ENCODE measurements around the gene ADGRL2.

The ADGRL2 gene

DNA sequence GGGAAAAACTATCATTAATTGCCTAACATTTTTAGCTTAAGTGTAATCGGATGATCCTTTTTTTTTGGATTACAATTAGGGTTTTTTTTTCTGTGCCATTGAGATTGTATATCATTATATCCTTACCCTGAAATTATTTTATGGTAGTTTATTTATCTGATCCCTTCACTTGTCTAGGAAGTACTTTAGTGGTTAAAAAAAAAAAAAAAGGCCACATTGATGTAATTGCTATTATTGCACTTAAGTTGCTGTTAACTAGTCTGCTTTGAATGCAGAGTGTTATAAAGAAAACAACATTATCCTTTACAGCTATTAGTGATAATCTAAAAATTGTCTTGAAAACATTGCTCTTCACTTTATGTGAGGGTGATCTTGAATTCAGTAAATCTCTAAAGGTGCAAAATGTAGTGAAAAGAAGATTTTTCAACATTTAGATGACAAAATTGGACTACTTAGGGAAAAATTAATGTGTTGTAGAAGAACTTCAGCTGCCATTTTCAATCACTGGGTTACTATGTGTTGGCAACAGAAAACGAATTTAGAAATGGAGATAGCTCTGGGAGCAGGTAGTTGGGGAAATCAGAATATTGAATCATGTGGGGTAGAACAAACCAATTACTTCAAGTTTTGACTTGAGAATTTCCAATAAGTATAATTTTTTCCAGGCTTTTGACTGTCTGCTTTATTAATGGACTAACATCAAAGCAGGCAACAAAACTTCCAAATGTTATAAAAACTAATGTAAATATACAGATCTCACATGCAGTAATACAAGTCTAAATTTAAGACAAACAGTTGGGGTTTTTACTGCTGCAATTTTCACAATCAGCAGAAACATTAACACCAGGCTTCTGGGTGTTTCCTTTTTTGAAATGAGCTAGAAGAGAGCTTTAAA lies 5.0 kb downstream of the ADGRL2 start:
- DNase-seq (ENCODE audit: low read depth): no peak

DNA sequence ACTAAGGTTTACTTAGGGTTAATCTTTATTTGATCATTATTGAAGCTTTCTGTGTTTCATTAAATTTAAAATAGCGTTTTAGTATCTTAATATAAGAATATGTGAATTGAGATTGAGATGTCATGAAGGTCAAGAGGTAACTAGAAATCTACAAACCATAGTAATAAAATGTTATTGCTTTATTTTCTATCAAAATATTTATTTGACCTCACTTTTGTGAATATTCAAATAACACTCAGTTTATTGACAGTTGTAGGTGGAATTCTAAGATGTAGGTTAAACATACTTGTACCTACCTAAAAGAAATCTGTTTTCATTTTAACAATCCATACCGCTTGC lies 5.7 kb downstream of the ADGRL2 start:
- no peak for DNase-seq (ENCODE audit: low read depth)

DNA sequence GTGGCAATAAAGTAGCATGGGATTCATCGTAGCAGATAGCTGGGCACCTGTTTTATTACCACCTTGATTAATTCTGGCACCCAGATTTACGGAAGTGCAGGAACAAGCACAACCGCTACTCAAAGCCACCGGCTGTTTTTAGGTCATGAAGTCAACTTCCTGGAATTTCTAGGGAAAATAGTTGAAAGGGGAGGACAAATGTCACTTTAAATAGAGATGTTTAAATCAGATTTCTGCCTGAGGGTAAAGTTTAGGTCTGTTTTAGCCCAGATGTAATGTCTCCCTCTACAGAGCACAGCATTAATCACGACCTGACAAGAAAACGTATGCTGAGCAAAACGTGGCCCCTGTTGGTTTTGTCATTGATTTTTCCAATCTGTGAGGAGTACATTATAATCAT lies 8.0 kb downstream of the ADGRL2 start:
- peak; percentile 48 for DNase-seq (ENCODE audit: low read depth)

DNA sequence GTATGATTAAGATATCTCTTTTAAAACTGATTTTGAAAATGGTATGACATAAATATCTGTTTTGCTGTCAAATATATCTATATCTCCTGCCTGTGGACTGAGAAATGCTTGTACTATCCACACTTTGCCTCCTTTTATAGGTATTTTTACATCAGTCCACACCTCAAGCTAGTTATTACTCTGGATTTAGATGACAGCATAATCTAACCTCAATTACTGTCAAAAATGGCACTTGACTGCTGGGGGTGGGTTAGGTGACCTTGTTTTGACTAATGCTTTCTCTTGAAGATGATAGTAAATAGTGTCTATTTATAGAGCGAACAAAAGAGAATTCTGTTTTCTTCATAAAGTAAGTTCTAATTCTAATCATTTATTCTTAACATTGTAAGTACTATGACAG lies 9.1 kb downstream of the ADGRL2 start:
- no peak for DNase-seq (ENCODE audit: low read depth)

DNA sequence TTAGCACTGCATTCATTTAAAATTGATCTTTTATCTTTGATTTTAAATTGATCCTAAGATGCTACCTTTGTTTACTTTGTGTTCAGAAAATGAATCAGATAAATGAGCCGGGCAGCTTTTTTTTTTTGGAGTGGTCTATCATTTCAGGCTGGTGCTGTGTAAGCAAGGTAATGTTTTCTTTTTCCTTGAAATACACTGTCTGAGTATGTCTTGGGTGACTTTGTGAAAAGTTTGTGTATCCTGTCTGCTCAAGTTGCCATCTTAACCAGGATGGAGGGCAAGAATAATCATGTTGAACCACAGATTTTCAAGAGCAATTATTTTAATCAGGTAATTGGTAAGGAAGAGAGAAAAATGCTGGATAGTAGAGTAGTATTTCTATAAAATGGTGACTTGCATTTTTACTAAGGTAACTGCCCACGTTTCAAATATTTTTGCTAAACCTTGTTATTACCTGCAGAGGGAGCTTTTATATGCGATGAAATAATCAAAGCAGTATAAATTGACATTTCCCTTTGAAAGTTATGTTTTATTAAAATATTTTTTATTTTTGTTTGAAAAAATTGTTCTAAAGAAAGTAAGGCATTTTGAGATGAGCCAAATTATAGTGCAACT lies 11.1 kb downstream of the ADGRL2 start:
- peak; percentile 11 for DNase-seq (ENCODE audit: low read depth)

DNA sequence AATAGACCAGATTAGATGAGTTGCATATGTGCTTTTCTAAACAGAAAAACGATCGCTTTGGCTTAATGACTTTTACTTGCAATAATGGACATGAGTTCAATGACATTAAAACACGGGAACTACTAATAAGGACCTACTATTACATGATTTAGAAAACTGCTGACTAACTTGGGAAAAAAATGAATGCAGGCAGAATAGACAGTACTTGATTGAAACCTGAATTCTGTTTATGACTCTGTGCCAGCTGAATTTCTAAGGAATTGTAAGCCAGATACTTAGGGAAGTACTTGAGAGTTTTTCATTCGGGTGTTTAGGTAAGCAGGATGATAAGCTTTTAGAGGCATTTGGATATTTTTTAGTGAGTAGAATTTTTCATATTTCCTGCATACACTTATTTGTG lies 12.0 kb downstream of the ADGRL2 start:
- DNase-seq (ENCODE audit: low read depth): peak; percentile 43

DNA sequence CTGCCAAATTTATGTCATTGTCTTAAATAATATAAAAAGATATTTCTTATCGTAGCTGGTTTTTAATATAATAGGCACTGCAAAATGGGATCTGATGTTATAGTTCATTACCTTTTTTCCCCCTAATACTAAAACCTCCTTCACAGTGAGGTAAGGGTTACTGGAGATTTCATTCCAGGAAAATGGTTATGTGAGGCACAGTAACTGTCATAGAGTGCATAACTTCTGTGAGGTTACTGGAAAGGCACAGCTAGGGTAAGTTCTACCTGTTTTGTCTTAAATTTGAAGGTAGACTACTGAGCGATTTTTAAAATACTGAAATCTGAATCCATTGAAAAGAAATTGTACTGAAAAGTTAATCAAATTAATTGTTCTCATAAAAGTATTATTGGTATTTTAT lies 13.0 kb downstream of the ADGRL2 start:
- DNase-seq (ENCODE audit: low read depth): no peak

DNA sequence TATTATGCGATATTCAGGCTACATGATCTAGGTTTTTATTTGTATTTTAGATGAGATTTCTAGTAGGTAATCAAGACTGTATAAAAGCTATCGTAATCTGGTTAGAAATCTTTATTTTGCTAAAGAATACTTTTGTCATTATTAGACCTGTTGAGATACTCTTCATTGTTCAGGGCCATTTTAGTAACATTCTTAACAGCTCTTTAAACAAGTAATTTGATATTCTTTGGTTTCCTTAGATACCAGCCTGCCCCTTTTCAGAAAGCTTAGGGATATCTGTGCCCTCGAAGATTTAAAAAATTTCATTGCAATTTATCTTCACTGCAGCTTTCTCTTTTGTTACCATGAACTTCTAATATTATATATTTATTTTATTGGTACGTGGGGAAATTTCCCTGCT lies 18.9 kb downstream of the ADGRL2 start:
- DNase-seq (ENCODE audit: low read depth): no peak

DNA sequence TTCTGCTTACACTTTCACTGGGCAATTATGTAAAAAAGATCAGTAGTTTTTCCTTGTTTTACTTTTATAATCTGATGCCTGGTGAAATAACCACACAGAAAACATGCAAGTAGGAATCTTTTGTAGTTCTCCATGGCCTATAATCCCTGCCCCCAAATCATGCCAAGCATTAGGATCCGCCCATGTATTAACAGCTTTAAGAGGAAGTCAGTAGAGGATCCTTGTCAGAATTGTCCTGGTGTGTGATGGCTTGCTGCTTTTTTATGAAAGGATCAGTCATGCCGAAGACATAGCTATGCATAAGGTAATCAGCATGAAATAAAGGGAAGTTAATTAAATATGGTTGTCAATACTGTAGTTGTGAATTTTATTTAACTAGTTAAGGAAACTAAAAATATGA lies 20.0 kb downstream of the ADGRL2 start:
- DNase-seq (ENCODE audit: low read depth): no peak

DNA sequence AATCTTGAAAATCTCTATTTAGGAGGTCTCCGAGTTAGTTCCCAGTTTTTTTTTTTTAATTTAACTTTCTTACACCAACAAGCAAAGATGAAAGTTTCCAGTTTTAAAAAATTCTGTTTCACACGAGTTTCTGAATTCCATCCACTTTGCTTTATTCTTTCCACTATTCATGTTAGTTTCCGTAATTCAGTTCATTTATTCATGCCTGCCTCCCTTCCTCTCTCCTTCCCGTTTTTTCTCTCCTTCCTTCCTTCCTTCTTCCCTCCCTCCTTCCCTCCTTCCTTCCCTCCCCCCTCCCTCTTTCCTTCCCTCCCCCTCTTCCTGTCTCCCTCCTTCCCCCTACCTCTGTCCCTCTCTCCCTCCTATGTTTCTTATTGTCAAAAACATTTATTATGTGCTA lies 22.3 kb downstream of the ADGRL2 start:
- DNase-seq (ENCODE audit: low read depth): no peak

DNA sequence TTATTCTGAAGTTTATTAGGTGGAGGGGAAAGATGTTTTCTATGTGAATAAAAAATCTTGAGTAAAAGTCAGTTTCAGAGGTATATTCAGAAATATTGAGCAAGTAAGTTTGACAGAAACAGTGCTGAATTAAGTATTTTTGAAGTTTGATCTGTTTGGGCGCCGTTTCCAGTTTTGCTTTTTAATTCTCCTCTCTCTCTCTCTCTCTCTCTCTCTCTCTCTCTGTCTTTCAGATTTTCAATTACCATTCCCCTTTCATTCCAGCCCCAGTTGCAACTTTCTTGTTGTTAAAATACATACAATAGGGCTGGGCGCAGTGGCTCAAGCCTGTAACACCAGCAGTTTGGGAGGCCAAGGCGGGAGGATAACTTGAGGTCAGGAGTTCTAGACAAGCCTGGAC lies 24.0 kb downstream of the ADGRL2 start:
- DNase-seq (ENCODE audit: low read depth): no peak

DNA sequence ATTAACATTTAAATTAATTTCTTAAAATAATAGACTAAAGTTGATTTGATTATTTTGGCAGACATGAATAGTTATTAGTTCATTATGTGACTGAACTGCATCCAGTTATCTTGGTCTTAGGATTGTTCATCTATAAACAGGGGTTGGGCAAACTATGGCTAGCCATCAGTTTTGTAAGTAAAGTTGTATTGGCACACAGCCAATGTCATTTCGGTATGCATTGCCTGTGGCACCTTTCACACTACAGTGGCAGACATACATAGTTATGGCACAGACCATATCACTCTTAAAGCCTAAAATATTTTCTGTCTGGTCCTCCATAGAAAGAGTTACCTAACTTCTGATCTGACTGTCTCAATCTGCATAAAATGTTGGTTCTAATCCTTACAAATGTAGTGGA lies 27.2 kb downstream of the ADGRL2 start:
- no peak for DNase-seq (ENCODE audit: low read depth)

DNA sequence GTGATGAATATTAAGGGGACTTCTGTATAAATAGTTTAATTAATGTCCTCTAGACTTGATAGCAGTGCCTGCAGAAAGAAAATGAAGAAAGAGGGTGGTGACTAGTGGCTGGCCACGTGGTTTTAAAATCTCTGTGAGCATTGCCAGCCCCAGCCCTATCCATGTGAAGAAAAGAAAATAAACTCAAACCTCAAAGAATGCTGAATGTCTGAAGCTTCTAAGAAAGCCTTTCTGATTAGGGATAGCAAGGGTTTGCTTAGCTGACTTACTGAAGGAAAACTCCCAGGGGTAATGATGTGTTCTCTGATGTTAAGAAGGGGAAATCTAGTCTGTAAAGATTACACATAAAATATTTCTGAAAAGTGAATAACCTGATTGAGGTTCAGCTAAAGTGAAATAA lies 31.8 kb downstream of the ADGRL2 start:
- DNase-seq (ENCODE audit: low read depth): peak; percentile 84

DNA sequence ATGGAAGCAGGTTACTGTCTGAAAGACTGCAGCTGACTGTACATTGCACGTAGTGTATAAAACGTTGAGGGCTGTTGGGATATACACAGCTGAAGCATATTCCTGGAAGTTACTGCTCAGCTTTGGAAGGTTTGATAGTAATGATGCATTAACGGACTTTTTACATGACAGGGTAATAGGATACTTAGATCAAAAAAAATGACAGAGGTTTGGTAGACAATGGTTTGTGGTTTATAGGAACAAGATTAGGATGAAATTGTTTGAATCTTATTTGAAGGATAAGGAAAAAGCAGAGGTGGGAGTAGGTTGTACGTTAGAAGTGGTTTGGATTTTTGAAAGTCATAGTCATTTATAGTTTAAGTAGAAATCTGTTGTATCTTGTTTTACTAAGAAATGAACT lies 33.0 kb downstream of the ADGRL2 start:
- no peak for DNase-seq (ENCODE audit: low read depth)

DNA sequence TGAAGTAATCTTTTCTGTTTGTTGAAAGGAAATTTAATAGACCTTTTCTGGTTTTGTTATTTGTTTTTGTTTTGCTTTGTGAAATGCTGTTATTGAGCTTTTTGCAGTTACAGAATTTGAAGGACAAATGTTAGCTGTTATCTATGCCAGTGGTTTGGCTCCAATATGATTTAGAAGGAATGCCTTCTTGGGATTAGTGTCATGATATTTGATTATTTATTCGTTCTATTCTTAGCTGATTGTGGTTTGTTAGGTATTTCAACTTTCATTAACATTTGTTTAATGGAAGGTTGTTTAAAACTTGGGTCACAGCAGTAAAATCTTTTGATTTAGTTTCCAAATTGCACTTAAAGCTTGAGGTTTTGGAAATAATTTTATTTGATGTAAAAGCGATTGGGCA lies 33.5 kb downstream of the ADGRL2 start:
- peak; percentile 51 for DNase-seq (ENCODE audit: low read depth)

DNA sequence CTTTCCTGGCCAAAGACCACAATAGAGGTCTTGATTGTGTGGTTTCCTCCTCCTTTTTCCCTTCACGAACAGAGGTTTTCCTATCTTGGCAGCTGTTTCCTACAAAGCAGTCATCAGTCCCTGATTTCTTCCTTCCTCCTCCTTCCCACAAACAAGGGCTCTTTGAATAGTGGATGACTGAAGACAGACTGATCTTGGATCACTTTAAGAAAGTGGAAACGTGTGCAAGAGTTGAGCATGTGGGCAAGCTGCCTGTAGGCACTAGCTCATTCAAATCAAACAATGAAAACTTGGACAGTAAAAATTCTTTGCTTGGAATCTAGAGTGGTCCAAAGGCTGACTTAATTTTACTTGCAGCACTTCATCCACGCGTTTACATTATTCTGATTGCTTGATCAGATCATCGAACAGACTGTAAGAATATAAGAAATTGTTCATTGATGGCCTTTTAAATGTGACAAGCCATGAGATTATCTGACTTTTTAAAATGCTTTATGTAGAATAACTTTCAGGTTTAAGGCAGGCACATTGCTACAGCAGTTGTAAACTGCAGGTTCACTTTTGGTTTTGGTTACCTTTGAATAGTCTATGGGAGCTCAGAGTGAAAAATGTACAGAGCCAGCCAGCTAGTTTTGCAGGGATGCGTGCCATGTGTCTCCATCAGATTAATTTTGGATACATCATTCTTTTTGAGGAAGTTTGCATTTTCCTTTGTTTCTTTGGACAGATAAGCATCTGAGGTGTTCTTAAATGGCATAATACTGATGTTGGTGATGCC lies 34.4 kb downstream of the ADGRL2 start:
- DNase-seq (ENCODE audit: low read depth): peak; percentile 43

DNA sequence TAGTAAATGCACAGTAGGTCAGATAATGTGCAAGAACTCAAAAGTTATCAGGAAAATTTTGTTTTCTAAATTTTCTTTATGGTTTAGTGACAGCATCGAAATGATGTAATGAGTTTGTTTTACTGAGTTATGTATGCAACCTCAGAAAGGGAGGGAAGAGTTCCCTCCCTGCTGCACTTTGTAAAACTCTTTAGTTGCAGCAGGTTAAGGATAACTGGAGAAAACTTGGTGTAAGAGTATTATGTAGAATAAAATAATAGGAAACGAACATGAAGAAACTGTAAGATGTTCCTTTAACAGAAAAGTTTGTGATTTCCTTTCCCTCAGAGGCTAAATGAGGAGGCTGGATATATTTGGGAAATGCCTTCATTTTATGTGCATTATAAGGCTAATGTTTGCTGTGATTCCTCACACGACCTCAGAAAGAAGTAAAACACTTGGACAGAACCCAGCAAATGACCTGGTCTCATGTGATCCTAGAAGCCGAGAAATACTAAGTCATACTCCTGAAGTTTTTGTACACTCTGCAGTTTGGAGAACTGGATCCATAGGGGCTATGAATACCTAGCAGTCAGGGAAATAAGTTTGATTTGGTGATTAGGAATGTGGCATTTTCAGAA lies 35.4 kb downstream of the ADGRL2 start:
- DNase-seq (ENCODE audit: low read depth): no peak

DNA sequence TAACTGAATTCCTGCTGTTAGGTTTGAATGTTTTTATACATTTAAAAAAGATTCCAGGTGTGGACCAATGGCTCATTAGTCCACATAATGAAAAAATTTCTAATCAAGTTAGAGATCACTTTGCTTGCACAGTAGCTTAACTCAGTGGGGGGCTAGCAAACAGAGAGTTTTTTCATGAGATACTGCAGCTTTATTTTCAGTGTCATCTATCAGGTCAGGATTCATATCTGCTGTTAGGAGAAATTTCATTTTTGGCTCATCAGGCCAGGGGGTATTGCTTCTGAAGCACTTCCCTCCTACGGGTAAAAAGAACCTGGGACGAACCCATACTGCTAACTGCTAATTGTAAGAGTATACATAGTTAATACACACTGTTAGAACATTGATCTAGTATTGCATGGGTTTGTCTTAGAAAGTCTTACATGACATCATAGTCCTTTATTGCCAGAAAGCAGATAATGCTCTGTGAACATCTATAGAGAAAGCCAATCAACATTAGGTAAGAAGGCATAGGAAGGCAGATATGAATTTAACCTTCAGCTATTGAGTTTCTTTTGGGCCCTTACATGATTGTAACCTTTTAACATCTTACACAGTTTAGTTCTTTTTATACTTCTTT lies 38.0 kb downstream of the ADGRL2 start:
- DNase-seq (ENCODE audit: low read depth): no peak

DNA sequence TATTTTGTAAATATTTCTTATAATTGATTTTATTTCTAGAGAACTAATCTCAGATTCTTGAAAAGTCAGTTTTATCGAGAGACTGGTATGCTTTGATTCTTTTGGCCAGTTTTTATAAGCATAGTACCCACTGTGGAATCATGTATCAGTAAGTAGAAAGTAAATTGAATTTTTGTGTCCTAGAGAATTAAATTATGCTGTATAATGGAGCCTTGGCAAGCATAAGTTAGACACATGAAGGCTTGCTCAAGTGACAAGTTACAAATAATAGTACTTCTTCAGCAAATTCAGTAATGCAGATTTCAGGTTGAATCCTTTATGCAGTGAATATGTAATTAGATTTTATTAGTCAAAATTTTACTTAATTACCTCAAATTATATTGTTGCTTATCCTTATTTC lies 40.1 kb downstream of the ADGRL2 start:
- no peak for DNase-seq (ENCODE audit: low read depth)

DNA sequence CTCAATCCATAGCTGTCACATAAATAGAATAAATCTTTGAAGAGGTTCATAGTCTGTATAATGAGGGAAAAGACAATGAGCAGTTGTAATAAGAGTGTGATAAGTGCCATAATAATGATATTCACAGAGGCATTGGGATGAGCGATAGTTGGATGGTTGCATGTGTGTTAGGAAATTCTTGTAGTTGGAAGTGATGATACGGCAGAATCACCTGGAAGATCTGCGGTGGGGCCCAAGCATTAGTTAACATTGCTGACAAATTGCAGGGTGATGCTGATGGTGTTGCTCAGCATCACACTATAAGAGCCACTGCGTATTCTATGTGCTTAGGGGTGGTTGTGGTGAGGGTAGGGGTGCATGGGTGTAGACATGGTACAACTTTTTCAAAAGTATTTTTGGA lies 41.1 kb downstream of the ADGRL2 start:
- no peak for DNase-seq (ENCODE audit: low read depth)

DNA sequence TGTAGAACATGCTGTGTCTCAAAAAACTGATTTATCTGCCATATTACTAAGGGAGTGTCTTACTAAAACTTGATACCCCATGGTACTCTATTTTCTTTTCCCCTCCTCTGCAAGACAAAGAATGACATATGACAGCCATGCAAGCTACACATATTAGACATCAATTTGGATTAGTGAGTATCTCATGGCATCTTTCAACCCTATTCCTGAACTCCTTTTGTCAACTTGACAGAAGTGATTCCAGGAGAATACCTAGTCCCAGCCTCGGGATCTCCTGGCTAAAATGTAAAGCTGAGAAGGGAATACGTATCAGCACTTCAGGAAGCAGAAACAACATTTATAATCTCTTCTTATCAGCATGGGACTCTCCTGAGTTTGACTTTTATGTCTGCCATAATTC lies 43.7 kb downstream of the ADGRL2 start:
- DNase-seq (ENCODE audit: low read depth): no peak

DNA sequence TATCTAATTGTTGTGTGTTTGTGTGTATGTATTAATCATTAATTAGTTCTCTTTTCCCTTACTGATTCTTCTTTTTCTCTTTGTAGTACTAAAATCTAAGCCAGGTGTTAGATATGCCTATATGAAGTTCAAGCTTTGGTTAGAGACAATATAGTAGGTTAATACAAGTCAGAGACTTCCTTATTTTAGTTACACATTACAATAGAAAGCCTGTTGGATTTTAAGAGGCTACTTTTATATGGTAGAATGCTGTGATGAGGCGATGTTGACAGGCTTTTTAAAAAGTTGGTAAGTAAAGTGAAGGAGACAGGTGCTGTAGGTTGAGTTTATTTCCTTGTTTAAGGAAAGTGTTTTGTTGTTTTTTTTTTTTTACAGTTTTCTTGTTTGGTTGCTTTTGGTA lies 45.9 kb downstream of the ADGRL2 start:
- DNase-seq (ENCODE audit: low read depth): no peak

Data from fibroblast of gingiva (primary cell).